HG02970 (cell line): ENCODE data around the gene MRPL43.
A peak's percentile ranks its signal among the peaks of the same experiment; 100 is the strongest.

Experiments
- ATAC-seq: cut with Tn5 transposase; IDR thresholded peaks from one replicate; pipeline ENCODE4 v1.9.1; 2021; ENCODE audit warnings: mild to moderate bottlenecking, moderate library complexity, moderate number of reproducible peaks; ENCODE audit not compliant: unreplicated experiment, low FRiP score

Gene MRPL43

DNA sequence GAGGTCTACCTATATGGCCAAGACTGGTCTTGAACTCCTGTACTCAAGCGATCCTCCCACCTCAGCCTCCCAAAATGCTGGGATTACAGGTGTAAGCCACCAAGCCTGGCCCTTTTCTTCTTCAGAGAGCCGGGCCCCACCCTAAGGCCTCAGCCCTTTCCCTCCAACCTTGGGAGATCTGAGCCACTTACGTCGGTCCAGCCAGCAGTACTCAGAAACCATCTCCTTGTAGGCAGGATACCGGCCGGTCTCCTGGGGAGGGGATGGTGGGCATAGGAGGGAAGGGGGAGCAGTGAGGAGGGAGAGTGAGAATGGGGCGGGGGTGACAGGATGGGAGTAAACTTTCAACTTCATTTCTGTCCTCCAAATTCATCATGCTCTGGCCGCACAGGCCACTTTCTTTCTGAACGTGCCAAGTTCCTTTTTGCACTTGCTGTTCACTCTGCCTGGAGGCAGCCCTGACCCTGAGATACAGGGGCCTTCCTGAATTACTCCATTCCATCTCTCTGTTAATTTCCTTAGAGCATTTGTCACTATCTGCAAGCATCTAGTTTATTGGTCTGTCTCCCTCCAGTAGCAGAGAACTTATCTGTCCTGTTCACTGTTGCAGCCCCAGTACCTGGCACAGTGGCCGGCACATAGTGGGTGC is 33.3 kb upstream of the MRPL43 start:
- no peak for ATAC-seq

DNA sequence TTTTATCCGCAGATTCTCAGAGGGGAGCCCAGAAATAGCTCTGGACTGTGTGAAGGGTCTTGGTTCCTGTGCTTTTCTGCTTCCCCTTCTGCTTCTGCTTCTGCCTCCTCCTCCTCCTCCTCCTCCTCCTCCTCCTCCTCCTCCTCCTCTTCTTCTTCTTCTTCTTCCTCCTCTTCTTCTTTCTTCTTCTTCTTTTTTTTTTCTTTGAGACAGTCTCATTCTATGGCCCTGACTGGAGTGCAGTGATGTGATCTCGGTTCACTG is 32.1 kb upstream of the MRPL43 start:
- no peak for ATAC-seq

DNA sequence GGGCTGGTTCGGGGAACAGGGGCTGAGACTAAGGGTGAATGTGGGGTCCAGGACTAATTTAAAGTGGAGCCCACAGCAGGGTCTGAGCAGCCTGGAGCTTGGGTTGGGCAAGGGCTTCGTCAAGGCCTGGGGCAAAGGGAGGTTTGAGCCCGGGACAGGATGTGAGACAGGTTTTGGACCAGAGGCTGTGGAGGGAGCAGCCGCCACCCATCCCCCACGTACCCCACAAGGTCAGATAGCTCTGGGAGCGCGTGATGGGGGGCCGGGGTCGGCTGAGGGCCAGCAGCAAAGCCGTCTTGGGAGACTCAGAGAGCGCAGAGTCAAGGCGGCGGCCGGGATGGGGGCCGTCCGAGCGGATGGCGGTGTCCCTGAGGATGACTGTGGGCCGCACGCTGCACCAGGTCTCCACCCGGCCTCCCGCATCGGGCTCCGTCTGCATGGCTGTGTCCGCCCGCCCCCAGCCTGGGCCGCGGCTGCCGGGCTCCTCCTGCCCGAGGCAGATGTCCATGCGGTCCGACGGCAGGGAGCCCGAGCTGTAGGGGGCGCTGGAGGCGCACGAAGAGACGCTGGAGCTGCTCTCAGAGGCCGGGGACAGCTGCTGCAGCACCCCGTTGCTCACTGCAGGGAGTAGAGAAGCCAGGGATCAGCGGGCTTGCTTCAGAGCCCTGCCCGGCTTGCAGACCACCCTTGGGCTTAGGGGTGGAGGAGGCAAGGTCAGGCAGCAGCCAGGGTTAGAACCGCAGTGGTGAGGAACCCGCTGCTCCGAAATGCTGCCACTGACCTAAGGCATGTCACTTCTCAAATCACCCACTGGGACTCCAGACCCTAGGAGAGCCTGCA is 31.5 kb upstream of the MRPL43 start:
- ATAC-seq, result no peak

DNA sequence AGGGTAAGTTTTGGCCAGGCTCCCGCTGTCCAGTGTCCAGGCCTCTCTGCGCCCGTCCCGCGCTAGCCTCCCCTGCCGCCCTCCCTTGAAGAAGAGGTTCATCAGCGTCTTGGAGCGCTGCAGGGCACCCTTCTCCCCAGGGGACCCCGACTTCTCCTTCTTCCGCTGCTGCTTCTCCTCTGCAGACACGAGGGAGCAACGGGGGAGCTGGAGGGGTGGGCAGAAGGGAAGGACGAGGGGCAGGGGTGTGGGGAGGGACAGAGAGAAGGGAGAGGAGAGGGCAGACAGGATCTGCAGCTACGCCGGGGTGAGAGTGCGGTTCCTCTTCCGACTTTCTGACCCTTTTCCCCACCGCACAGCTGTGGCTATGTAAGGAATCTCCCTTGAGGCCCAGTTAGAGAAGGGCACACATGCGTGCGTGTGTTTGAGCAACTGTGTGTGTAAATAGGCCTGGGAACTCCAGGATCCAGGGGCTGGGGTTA is 30.9 kb upstream of the MRPL43 start:
- ATAC-seq, result no peak

DNA sequence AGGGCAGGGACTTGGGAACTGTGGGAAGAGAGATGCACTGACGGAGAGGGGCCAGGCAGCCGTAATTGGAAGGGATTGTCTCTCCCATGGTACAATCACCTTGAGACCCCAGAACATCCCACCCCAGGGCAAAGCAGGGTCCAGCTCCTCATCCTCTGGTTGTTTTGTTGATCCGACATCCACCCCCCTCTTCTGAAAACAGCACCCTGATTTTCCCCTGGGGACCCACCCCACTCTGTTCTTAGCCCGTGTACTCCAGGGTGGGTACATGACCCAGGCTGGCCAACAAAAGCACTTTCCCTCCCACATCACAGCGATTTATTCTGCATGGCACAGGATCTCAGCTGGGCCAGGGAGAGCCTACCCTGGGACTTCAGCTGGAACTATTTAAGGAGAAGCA is 29.5 kb upstream of the MRPL43 start:
- ATAC-seq, result no peak

DNA sequence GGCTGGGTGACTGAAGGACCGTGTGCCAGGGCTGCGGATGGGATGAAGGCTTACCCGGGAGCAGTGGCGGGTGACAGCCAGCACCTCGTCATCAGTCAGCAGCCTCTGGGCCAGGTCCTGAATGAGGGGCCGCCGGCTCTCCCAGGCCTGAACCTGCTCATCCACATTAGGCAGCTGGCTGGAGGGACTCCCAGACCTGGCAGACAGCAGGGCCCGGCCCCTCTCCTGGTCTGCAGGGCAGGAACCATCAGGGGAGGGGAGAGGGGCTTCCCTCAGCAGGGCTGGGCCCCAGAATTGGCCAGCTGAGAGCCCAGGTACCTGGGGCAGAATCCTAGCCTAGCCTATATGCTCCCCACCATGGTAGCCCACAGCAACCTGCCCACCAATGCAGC is 28.3 kb upstream of the MRPL43 start:
- ATAC-seq, result no peak

DNA sequence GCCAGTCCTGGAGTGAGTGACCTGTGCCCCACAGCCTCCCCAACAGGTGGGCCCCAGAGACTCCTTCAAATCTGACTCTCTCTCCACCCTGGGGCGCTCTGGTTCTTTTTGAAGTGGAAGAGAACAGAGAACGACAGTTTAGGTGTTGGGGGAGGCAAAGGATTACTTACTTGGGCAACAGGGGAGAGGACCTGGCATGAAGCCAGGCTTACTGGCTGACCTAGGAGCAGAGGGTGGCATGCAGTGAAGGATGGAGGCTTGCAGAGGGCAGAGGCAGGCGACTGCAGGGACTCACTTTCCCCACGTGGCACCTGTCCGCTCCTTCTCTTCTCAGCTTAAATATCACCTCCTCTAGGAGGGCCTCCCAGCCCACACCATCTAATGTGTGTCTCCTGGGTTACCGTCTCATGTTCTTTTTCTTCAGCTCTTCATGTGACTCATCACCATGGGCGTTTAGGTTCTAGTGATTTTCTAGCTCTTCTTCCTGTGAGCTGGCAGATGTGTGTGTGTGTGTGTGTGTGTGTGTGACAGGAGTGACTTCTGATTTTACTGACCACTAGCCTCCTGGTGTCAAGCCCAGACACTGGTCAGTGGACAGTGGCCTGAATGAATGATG is 27.8 kb upstream of the MRPL43 start:
- no peak for ATAC-seq

DNA sequence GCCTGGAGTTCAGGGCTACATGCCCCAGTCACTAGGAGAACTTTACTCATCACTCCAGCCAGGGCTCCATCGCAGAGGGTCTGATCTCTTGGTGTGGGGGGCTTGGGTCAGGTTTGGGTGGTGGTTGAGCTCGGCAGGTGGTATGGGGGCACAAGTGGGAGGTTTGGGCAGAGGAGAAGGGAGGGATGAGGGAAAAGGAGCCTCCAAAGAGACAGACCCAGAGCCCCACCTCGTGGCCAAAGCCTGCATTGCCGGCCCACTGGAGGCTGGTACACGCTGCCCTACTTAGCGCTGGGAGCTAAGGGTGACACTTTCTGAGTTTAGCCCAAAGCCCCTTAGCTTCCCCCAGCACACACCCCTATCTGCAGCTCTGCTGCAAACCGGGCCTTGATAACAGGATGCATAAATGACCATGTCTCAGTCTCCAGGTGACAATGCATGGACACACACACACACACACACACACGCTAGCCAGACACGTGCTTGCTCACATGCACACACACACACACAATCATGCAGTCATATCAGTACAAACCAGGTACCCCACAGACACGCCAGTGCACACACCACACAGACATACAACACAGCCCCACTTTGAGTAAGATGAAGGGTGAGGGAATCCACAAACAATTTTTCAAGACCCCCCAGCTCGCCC is 27.1 kb upstream of the MRPL43 start:
- ATAC-seq, result no peak

DNA sequence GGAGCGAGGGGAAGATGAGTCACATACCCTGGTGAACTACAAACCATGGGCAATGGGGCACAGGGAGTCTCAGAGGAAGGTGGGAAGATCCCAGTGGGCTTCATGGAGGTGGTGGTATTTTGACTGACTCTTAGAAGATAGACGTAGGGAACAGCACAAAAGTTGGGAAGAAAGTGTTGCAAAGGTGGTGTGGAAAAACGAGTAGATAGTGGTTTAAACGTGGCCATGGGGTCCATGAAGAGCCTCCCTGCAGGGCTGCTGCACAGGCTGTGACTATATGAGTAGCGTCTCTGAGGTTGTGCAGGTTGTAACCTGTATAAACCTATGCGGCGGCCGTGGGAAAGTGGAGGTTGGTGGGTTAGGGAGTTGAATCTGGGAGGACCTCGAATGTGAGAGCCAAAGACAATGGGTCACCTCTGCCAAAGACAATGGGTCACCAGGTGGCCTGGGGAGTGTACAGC is 26.1 kb upstream of the MRPL43 start:
- no peak for ATAC-seq

DNA sequence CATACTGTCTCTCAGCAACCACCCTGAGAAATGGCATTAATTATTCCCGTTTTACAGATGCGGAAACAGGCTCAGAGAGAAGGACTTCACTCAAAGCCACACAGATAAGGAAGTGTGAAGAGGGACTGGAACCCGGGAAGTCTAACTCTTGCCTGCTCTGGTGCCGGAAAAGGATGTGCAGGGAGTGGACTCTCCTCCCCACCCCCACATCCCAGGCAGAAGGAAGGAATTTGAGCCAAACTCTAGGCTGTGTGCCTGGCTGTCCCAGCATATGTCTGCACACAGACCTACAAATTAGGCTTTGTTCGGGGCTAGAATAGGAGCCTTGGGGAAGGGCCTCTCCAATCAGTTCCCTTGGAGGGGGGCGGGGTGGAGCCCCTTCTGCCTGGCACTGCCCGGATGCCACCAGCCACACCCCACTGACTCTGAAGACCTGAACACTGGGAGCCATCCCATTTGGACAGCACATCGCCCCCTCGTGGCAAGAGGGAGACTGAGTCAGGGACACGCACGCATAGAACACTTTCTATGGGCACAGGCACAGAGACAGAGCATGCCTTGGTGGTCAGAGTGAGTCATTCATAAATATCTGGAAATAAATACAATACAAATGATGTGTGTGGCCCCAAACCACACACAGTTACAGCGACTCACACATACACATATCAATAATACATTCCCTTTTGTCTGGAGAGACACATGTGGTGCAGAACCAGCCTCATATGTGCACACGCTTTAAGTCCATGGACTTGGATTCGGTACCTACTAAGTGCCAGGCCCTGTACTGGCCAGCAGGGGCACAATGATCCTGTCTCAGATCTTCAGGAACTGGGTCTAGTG is 25.4 kb upstream of the MRPL43 start:
- peak; percentile 56 for ATAC-seq

DNA sequence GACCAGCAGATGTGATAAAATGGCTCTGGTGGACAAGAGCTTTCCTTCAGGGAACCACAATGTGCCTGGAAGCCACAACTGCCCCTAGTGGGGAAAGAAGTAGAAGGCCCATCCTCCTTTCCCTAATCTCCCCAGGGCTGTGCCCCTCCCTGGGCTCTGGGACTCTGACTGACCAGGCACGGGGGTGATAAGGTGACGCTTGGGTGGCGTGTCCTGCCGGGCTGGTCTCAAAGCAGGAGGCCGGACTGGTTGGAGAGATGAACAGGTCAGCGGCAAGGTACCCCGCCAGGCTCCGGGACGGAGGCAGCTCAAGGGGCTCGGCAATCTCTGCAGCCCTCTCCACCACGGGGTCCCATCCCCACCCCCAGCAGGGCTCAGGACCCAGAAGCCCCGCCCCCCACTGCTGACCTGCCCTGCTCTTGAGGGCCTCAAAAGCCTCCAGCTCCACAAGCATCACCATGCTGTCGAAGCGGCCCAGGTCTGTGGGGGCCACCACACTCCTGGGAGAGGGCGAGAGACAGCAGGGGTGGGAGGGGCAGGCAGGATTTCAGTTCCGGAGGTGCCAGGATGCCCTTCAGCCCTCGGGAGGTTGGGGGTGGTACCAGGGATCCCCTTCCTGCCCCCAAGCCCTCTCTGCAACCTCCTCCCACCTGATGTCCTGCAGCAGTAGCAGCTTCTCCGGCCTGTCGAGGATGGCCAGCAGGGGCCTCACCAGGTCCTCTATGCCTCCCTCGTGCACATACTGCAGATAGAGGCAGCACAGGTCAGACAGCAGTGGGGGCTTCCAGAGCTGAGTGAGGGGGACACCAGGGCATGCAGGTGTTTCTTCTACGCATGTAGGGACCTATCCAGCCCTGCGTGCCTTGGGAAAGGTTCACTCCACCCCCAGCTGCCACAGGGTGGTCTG is 24.5 kb upstream of the MRPL43 start:
- no peak for ATAC-seq

DNA sequence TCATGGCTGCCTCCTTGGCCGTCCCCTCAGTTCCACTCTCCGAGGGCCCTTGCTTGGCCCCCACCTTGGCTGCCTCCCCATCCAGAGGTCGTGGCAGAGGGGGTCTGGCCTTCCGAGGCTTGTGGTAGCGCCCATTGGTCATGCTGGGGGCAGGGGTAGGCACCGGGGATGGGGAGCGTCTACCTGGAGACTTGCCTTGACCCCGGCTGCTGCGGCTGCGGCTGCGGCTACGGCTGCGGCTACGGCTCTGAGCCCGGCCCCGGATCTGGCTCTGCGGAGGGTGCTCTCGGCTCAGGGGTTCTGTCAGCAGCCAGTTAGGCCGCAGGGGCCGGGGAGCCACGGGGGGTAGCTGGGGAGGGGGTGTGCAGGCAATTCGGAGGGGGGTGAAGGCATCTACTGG is 23.0 kb upstream of the MRPL43 start:
- no peak for ATAC-seq

DNA sequence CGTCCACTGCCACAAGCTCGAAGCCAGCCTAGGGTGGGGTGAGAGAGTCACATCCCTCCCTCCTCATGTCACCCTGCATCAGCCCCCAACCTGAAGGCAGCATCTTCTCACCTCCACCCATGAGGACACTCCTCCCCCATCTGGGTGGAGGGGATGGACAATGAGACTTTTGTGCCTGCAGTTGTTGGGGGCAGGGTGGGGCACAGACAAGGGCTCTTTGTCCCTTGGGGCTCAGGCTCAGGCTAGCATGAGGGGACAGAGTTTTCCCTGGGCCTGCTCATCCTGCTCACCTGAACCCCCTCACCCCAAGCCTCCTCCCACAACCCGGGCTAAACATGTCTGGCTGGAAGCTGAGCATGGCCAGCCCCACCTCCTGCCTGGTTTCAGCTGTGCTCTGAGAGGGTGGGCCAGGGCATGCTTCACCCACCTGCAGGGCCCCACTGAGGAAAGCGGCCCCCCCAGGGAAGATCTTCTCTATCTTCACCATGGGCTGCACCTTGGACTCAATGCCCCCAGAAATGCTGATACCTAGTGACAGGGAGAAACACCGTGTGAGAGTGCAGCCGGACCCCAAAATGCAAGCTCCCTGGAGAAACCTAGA is 21.6 kb upstream of the MRPL43 start:
- no peak for ATAC-seq

DNA sequence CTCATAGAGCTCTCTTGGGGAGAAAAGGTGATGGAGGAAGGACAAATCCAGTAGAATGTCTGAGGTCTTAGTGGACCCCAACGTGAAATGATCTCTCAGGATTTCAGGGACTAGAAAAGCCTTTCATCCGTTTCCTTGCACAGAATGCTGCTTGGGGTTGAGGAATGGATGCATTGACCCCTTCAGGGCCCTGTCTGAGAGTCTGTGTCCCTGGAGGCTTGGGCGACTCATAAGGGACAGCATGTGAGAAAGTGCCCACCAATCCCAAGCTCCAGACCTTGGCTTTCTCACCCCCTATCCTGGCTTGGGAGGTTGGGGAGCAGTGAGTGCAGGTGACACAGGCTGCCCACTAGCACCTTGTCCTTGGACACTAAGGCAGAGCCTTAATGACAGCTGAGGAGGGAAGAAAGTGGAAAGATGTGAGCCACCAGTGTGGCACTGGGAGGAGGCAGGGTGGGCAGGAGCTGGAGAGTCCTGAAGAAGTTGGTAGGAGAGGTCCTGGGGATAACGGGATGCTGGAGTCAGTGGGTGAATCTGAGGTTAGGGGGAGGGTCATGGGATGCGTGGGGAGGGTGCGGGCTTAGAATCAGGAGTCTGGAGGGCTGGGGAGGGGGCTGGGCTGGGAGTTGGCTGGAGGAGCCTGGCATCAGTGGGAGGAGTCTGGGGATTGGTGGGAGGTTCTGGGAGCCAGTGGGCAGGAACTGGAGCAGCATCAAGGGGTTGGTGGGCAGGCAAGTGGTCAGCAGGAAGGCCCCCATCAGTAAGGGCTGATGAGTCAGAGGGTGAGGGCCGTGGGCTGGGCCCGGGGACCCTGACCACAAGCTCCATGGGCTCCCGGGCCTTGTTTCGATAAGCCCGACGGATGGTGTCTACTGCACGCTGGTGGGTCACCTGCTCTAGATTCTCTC is 20.9 kb upstream of the MRPL43 start:
- no peak for ATAC-seq

DNA sequence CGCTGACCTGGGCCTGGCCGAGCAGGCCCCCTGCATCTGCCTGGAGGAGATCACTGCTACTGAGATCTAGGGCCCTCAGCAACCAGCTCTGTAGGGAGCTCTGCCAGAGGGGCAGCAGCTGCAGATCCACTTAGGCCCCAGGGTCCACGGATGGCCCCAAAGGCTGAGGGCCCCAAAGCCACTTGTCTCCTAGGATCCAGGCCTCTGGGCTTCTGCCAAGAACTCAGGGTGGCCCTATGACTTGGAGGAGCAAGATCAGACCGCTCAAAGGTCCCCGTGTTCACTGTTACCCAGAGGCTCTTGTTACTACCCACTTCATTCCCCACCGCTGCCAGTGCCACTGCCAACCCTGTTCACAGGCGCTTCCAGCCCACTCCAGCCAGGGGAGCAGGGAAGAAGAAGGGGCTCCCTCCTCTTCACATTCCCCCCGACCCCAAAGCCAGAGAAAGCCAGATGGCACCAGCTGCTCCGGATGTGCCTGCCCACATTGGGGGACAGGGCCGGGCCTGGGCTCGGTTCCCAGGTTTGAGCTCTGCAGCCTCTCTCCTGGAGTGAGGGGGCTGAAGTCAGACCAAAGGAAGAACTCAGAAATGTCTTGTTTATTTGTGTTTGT is 19.9 kb upstream of the MRPL43 start:
- no peak for ATAC-seq

DNA sequence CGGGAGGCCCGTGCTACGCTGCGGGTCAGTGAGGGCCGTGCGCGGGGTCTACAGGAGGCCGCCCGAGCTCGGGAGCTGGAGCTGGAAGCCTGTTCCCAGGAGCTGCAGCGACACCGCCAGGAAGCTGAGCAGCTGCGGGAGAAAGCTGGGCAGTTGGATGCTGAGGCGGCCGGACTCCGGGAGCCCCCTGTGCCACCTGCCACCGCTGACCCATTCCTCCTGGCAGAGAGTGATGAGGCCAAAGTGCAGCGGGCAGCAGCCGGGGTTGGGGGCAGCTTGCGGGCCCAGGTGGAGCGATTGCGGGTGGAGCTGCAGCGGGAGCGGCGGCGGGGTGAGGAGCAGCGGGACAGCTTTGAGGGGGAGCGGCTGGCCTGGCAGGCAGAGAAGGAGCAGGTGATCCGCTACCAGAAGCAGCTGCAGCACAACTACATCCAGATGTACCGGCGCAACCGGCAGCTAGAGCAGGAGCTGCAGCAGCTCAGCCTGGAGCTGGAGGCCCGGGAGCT is 19.3 kb upstream of the MRPL43 start:
- ATAC-seq, result no peak

DNA sequence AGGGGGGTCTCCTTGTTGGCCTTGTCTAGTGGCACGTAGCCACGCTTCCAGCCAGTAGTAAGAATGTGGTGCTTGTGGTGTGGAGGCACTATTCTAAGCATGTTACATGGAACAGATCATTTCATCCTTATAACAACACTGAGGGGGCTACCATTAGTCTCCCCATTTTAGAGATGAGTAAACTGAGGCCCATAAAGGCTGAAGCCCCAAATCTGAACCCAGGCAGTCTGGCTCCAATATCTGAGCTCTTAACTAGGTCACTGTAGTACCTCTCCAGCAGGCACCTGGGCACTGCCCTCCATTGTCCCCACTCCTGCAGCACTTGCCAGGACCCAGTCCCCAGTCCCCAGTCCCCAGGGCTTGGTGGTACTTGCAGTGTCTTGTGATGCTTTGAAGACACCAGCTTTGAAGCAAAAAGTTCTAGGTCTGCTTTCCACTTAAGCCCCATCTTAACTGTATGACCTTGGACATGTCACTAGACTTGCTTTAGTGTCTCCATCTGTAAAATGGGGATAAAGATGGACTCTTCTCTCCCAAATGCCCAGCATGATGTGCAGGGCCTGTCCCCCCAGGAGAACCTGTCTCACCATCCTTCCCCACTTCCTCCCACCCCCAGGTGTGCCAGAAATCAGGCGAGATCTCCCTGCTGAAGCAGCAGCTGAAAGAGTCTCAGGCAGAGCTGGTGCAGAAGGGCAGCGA is 18.7 kb upstream of the MRPL43 start:
- ATAC-seq, result no peak
